ENCODE data around the gene BTN3A1.
"Not testable (repeated sequence)": the region's sequence is repeated elsewhere in the genome, so short reads cannot be mapped to it uniquely, and the experiment has no call there.

The BTN3A1 gene

DNA sequence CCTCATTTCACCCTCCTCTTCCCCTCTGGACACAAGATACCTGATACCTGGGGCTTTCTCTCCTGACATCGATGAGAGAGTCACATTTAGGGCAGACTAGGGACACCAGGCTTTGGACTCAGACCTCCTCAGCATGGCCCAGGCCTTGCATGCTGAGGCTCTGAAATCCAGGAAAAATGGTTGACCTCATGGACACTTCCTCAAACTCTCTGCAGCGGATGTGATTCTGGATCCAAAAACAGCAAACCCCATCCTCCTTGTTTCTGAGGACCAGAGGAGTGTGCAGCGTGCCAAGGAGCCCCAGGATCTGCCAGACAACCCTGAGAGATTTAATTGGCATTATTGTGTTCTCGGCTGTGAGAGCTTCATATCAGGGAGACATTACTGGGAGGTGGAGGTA, 10.9 kb downstream of the BTN3A1 start:
- H3K4me3 ChIP-seq = no peak overlapping the region
- H3K27ac ChIP-seq = no peak overlapping the region
- no peak for DNase-seq (ENCODE audit: low spot score)

DNA sequence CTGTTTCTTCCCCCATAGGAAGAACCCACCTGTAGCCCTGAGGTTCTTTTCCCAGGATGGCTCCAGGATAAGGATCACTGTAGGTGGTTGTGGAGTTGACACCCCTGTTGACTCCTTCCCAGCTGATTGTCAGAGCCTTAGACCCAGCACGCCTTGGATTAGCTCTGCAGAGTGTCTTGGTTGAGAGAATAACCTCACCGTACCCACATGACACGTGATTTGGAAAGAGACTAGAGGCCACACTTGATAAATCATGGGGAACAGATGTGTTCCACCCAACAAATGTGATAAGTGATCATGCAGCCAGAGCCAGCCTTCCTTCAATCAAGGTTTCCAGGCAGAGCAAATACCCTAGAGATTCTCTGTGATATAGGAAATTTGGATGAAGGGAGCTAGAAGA, 12.2 kb downstream of the BTN3A1 start:
- TF ChIP-seq, protein P1, sequence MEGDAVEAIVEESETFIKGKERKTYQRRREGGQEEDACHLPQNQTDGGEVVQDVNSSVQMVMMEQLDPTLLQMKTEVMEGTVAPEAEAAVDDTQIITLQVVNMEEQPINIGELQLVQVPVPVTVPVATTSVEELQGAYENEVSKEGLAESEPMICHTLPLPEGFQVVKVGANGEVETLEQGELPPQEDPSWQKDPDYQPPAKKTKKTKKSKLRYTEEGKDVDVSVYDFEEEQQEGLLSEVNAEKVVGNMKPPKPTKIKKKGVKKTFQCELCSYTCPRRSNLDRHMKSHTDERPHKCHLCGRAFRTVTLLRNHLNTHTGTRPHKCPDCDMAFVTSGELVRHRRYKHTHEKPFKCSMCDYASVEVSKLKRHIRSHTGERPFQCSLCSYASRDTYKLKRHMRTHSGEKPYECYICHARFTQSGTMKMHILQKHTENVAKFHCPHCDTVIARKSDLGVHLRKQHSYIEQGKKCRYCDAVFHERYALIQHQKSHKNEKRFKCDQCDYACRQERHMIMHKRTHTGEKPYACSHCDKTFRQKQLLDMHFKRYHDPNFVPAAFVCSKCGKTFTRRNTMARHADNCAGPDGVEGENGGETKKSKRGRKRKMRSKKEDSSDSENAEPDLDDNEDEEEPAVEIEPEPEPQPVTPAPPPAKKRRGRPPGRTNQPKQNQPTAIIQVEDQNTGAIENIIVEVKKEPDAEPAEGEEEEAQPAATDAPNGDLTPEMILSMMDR (IDR thresholded peaks at IDR 0.05) = no peak
- no peak for DNase-seq (ENCODE audit: low spot score)
- no peak overlapping the region for H3K4me3 ChIP-seq
- H3K27ac ChIP-seq = no peak overlapping the region

More for the DNA sequence above, 10.9 kb downstream of the BTN3A1 start:
- TF ChIP-seq, protein P1 (IDR thresholded peaks at IDR 0.05) = no peak

DNA sequence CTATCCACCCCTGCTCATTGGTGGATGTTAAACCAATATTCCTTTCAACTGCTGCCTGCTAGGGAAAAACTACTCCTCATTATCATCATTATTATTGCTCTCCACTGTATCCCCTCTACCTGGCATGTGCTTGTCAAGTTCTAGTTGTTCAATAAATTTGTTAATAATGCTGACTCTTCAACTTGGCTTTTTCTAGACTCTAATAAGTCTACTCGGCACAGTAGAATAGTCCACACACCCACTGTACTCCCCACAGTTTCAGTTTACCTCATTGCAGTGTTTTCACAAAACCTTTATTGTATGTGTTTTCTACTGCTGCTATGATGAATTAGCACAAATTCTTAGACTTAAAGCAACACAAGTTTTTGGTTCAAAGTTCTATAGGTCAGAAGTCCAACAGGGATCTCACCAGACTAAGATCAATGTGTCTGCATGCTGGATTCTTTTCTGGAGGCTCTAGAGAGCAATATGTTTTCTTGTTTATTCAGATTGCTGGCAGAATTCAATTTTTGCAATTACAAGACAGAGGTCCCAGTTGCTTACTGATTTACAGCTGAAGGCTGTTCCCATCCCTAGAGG, 13.1 kb downstream of the BTN3A1 start:
- TF ChIP-seq, protein P1 (IDR thresholded peaks at IDR 0.05) = no peak
- no peak overlapping the region for H3K4me3 ChIP-seq
- no peak for DNase-seq (ENCODE audit: low spot score)

DNA sequence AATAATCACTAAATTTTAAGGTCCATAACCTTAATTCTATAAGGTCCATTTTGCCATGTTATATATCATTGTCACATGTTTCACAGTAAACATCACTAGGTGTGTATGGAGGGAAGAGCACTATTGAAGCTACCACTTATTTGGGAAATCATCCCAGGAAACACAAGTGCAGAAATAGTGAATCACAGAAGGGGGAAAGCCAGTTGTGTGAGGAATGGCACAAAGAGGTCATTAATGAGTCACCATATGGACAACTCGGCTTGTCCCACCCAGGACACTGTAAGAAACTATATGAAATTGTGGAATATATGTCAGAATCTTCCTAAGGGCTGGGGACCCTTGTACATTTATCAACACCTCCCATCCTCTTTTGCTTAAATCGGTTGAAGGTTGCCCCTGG, 13.7 kb downstream of the BTN3A1 start:
- no peak for DNase-seq (ENCODE audit: low spot score)
- Histone ChIP-seq H3K4me3 (no peak overlapping the region), H3K27ac (no peak overlapping the region)
- TF ChIP-seq, protein P1 (IDR thresholded peaks at IDR 0.05) = no peak

More for the DNA sequence above, 13.1 kb downstream of the BTN3A1 start:
- no peak overlapping the region for H3K27ac ChIP-seq

DNA sequence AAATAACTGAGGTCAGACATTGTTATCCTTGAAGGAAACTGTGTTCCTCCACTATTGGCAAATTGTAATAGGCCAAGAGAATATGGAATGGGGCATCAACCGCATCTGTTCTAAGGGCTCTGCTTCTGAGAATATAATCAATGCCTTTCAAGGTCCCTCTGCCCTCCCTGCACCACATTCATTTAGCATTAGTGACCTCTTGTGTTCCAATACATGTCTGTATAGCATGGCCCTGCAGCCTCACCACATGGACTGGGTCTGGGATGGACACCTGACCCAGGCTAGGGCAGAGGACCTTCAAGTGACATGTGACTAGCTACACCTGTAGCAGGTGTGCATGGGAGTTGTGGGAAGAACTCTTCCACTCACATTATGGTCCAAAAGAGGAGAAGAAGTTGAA, 14.2 kb downstream of the BTN3A1 start:
- TF ChIP-seq, protein P1 (IDR thresholded peaks at IDR 0.05) = no peak
- no peak overlapping the region for H3K27ac ChIP-seq
- no peak for DNase-seq (ENCODE audit: low spot score)
- H3K4me3 ChIP-seq = no peak overlapping the region

DNA sequence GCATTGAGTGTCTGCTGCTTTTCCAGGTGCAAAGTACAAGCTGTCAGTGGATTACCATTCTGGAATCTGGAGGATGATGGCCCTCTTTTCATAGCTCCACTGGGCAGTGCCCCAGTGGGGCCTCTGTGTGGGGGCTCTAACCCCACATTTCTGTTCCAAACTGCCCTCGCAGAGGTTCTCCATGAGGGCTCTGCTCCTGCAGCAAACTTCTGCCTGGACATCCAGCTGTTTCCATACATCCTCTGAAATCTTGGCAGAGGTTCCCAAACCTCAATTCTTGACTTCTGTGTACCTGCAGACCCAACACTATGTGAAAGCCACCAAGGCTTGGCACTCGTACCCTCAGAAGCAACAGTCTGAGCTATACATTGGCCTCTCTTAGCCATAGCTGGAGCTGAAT, 16.0 kb downstream of the BTN3A1 start:
- H3K27ac ChIP-seq; DNase-seq (ENCODE audit: low spot score); H3K4me3 ChIP-seq: not testable (repeated sequence)

DNA sequence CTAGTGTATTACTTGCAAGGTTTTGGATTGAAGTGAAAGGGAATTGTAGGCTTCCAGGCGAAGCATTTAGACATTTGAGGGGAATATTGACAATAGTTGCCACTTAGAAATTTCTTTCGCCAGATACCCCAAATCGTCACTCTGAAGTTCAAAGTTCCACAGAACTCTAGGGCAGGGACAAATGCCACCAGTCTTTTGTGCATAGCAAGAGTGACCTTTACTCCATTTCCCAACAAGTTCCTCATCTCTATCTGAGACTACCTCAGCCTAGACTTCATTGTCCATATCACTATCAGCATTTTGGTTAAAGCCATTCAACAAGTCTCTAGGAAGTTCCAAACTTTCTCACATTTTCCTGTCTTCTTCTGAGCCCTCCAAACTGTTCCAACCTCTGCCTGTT, 16.7 kb downstream of the BTN3A1 start:
- not testable (repeated sequence) for H3K4me3 ChIP-seq; DNase-seq (ENCODE audit: low spot score); H3K27ac ChIP-seq

DNA sequence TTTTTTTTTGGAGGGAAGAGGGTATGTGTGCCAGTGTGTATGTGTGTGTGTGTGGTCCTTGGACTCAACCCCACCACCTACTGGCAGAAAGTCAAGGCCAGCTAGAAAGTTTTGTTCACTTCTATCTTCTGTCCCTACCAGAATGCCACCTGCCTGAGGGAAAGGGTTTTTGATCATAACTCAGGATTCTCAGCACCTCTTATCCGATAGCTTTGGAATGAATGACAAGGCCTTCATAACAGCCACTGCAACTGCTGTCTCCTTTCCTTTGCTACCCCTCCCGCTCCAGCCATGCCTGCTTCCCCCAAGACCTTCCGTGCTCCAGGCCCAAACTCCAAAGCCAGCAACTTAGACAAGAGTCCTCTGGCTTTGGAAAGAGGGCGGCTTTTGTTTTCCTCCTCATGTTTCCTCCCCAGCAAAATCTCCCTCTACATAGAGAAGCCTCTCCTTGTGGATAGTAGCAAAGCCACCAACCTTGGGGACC, 18.7 kb downstream of the BTN3A1 start:
- no peak for DNase-seq (ENCODE audit: low spot score)
- Histone ChIP-seq H3K27ac (peak overlapping the region; percentile 85 to 87), H3K4me3 (peak overlapping the region; percentile 78)
- TF ChIP-seq, protein P1 (IDR thresholded peaks at IDR 0.05) = no peak

Data from coronary artery (tissue), 2 donors.